ENCODE results near the gene GSC2.

Gene GSC2

GRCh38 chr22:19139974-19140373 is 10.1 kb downstream of the GSC2 start:
- Histone ChIP-seq H3K27me3 (ENCODE audit: insufficient read depth, poor library complexity, severe bottlenecking) (no peaks in the 10 kb centered on the region), H3K4me3 (replicated peaks; ENCODE audit: insufficient read depth, low read length) (no peak overlapping the region), H3K27ac (replicated peaks) (no peak overlapping the region)
- no peak for DNase-seq (ENCODE audit: low read depth in 1 of 2, low spot score in 1 of 2)
- no peak for TF ChIP-seq GABPA (IDR thresholded peaks at IDR 0.05; ENCODE audit: low read depth)
- no peak for TF ChIP-seq CTCF (IDR thresholded peaks at IDR 0.05; ENCODE audit: insufficient read depth, low read length)
- TF ChIP-seq POLR2AphosphoS5 (IDR thresholded peaks at IDR 0.05; ENCODE audit: low read depth): no peak
- no peak for TF ChIP-seq SPI1 (IDR thresholded peaks at IDR 0.05; ENCODE audit: borderline replicate concordance, low read depth)
- TF ChIP-seq, protein P1, sequence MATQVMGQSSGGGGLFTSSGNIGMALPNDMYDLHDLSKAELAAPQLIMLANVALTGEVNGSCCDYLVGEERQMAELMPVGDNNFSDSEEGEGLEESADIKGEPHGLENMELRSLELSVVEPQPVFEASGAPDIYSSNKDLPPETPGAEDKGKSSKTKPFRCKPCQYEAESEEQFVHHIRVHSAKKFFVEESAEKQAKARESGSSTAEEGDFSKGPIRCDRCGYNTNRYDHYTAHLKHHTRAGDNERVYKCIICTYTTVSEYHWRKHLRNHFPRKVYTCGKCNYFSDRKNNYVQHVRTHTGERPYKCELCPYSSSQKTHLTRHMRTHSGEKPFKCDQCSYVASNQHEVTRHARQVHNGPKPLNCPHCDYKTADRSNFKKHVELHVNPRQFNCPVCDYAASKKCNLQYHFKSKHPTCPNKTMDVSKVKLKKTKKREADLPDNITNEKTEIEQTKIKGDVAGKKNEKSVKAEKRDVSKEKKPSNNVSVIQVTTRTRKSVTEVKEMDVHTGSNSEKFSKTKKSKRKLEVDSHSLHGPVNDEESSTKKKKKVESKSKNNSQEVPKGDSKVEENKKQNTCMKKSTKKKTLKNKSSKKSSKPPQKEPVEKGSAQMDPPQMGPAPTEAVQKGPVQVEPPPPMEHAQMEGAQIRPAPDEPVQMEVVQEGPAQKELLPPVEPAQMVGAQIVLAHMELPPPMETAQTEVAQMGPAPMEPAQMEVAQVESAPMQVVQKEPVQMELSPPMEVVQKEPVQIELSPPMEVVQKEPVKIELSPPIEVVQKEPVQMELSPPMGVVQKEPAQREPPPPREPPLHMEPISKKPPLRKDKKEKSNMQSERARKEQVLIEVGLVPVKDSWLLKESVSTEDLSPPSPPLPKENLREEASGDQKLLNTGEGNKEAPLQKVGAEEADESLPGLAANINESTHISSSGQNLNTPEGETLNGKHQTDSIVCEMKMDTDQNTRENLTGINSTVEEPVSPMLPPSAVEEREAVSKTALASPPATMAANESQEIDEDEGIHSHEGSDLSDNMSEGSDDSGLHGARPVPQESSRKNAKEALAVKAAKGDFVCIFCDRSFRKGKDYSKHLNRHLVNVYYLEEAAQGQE (IDR thresholded peaks at IDR 0.05; ENCODE audit: insufficient replicate concordance, low read depth): no peak

- no peak overlapping the region for H3K4me3 ChIP-seq (replicated peaks; ENCODE audit: insufficient read depth, low read length)
- TF ChIP-seq SPI1 (IDR thresholded peaks at IDR 0.05; ENCODE audit: borderline replicate concordance, low read depth): no peak
- no peak for TF ChIP-seq GABPA (IDR thresholded peaks at IDR 0.05; ENCODE audit: low read depth)
- TF ChIP-seq, protein P1 (IDR thresholded peaks at IDR 0.05; ENCODE audit: insufficient replicate concordance, low read depth): no peak
- no peak for TF ChIP-seq CTCF (IDR thresholded peaks at IDR 0.05; ENCODE audit: insufficient read depth, low read length)
- no peak for DNase-seq (ENCODE audit: low read depth in 1 of 2, low spot score in 1 of 2)
- no peak overlapping the region for H3K27ac ChIP-seq (replicated peaks)
- no peaks in the 10 kb centered on the region for H3K27me3 ChIP-seq (ENCODE audit: insufficient read depth, poor library complexity, severe bottlenecking)
Measured at GRCh38 chr22:19139001-19139356, 11.1 kb downstream of the GSC2 start.

DNA sequence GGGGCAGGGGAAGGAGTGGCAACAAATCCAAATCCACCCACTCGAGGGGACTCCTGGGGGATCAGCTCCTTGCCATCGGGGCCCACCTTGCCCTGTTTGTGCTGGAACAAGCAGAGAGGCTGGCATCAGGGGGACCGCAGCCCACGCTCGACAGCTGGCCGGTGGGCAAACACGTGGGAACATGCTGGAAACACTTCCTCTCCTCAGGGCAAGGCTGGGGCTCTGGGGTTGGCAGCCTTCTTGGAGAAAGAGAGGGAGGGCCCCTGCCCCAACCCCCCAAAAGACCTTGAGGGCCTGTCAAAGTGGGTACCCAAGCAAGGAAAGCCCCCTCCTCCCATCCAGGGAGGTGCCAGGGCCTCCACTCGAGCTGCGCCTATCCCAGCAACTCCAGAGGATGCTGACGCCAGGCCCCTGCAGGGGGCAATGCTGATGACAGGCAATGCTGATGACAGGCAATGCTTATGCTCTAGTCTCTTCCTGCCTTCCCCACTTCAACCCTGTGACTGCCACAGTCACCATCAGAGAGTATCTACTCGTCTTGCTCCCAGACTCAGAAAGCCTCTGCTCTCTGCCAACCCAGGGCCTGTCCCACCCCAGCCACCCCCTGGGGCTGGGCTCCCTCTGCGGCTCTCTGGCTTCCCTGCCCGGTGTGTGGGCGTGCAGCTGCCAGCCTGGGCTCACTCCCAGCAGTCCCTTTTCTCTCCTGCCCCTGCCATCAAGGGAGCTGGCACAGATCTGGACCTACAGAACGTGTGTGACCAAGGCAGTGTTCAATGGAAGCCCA is 11.7 kb downstream of the GSC2 start:
- no peaks in the 10 kb centered on the region for H3K27me3 ChIP-seq (ENCODE audit: insufficient read depth, poor library complexity, severe bottlenecking)
- H3K4me3 ChIP-seq (replicated peaks; ENCODE audit: insufficient read depth, low read length): no peak overlapping the region
- no peak for TF ChIP-seq GABPA (IDR thresholded peaks at IDR 0.05; ENCODE audit: low read depth)
- TF ChIP-seq CTCF (IDR thresholded peaks at IDR 0.05; ENCODE audit: insufficient read depth, low read length): no peak
- TF ChIP-seq POLR2AphosphoS5 (IDR thresholded peaks at IDR 0.05; ENCODE audit: low read depth): no peak
- DNase-seq (ENCODE audit: low read depth in 1 of 2, low spot score in 1 of 2): no peak
- no peak overlapping the region for H3K27ac ChIP-seq (replicated peaks)

Measured in HL-60 (cell line).